Bronchial epithelial cell (primary cell): Measurements from ENCODE around the gene SORBS1. TPM values are rescaled to one million over a fixed set of nuclear protein-coding genes. Genes with fewer than 3 reads are reported as not detected.

Source experiments
- DNase-seq: peaks from one replicate; pipeline ENCODE4 v3.0.0-alpha.2; 2010; ENCODE audit warnings: low read depth
- FAIRE-seq: peaks from 2 replicates; lab custom pipeline; 2011; peaks lifted over from hg19 to GRCh38; lab: Jason Lieb, UNC
- H3K27me3 ChIP-seq: 2 replicates; pipeline ENCODE4 v1.5.1; 2011; ENCODE audit warnings: low read length; ENCODE audit not compliant: control insufficient read depth, insufficient read depth
- H3K36me3 ChIP-seq: 2 replicates; pipeline ENCODE4 v1.5.1; 2011; ENCODE audit warnings: low read length; ENCODE audit not compliant: control insufficient read depth, insufficient read depth
- H3K4me3 ChIP-seq: 2 replicates; pipeline ENCODE4 v1.5.1; 2011; ENCODE audit warnings: mild to moderate bottlenecking, low read depth, low read length, control low read depth
- CTCF ChIP-seq: IDR thresholded peaks from 2 replicates; pipeline ENCODE4 v1.5.1; 2011; ENCODE audit warnings: mild to moderate bottlenecking, moderate library complexity, low read length, control low read depth, inconsistent platforms; ENCODE audit not compliant: insufficient read depth, severe bottlenecking
- total RNA-seq: library from RNA; depleted of rRNA; stranded (reverse); fragments of >200 nt; gene quantifications from 2 replicates; pipeline ENCODE4 v1.2.1, GENCODE V29; 2014

SORBS1 gene
- total RNA-seq, 1 donor from 2014 or later: under 0.01 TPM

DNA sequence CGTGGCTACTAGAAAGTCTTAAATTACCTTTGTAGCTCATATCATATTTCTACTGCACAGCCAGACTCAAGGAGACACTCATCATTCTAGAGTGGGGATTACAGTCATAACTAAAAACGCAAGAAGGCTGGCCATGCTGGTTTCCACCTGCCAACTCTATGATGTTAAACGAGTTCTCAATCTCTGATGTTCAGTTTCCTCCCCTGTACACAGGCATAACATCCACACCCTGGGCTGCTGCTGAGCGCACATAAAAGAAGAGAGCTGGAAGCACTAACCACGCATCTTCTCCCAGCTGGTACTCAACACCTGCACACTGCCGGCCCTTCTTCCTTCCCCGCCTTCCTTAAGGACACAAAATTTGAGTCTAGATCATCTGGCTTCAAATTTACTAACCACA lies 60.5 kb downstream of the SORBS1 start:
- no peak for TF ChIP-seq CTCF
- FAIRE-seq (no peak), DNase-seq (no peak)
- Histone ChIP-seq H3K27me3 (no peaks in the 10 kb centered on the region), H3K36me3 (no peaks in the 10 kb centered on the region), H3K4me3 (no peak overlapping the region)

GRCh38 chr10:95500097-95500496 lies 61.1 kb downstream of the SORBS1 start:
- no peak overlapping the region for H3K4me3 ChIP-seq
- no peak for TF ChIP-seq CTCF

DNA sequence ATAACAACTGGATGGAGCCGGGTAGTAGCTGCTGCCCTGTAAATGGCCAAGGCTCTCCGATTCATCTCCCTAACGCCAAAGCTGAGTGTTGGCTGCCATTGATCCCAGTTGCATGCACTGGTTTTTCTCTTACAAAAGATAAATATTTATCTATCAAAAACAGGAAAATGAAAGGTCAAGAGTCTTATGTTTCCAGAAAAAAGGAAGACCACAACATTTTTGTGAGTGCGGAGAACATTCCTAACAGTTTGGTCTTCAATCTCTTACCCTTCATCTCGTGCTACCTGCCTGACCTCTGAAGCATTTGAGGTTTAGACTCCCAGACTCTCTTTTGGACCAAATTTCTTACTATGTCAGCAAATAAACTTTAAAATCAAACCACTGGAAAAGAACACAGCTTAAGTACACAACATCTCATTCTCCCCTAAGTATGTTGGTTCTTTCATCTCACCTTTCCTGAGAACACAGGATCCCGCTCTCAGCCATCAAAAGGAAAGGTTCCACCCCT lies 61.6 kb downstream of the SORBS1 start:
- Histone ChIP-seq H3K4me3 (no peak overlapping the region), H3K27me3 (no peaks in the 10 kb centered on the region), H3K36me3 (no peaks in the 10 kb centered on the region)
- DNase-seq: no peak
- TF ChIP-seq CTCF: no peak
- FAIRE-seq: no peak

More at GRCh38 chr10:95500097-95500496, 61.1 kb downstream of the SORBS1 start:
- FAIRE-seq: no peak
- no peak for DNase-seq
- H3K27me3 ChIP-seq: no peaks in the 10 kb centered on the region
- H3K36me3 ChIP-seq: no peaks in the 10 kb centered on the region

GRCh38 chr10:95496951-95497350 lies 64.2 kb downstream of the SORBS1 start:
- Histone ChIP-seq H3K4me3 (no peak overlapping the region), H3K36me3 (no peaks in the 10 kb centered on the region), H3K27me3 (no peaks in the 10 kb centered on the region)
- FAIRE-seq (no peak), DNase-seq (no peak)
- no peak for TF ChIP-seq CTCF

- no peak for FAIRE-seq
- no peak for TF ChIP-seq CTCF
- Histone ChIP-seq H3K36me3 (no peaks in the 10 kb centered on the region), H3K27me3 (no peaks in the 10 kb centered on the region), H3K4me3 (no peak overlapping the region)
- no peak for DNase-seq
These were observed 64.8 kb downstream of the SORBS1 start for GRCh38 chr10:95496246-95496911.

DNA sequence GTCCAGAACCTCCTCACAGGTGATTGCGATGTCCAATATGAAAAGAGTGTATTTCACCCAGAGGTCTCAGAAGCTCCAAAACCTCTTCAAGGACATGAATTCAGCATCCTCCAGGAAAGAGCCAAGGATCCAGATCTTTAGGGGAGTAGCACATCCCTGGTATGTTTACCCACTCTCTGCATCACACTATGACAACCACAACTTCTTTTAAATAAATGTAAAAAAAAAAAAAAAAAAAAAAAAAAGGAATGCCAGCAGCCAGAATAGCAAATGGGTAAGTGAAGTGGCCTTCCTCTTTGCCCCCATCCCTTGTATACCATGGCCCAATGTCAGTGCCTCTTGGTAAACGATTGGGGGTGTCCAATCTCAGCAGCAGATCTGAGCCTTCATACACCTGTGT lies 67.3 kb downstream of the SORBS1 start:
- FAIRE-seq: no peak
- no peak overlapping the region for H3K4me3 ChIP-seq
- no peaks in the 10 kb centered on the region for H3K36me3 ChIP-seq
- H3K27me3 ChIP-seq: no peaks in the 10 kb centered on the region
- no peak for TF ChIP-seq CTCF
- no peak for DNase-seq
